NCI-H748 treated with DMSO at 0.1 percent for 48 hours (cell line): ENCODE measurements around the gene MYO9A.

Source experiments
- DNase-seq: peaks from one replicate; lab custom pipeline; 2025; lab: John Stamatoyannopoulos, UW

The MYO9A gene

DNA sequence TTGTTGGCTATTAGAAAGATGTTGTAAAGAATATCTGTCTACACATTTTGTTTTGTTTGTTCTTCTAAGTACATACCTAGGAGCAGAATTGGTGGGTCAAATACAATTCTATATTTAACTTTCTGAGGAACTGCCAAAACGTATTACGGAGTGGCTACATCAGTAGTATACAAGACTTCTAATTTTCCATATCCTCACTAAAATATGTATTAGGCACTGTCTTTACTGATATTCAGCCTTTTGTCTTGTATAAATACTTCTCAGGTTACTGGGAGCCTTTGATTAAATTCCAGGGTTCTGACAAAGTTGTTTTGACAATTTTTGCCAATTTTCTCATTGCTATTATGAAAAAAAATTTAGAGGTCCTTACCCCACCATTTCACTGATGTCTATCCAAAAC is 160.9 kb downstream of the MYO9A start:
- no peak for DNase-seq

DNA sequence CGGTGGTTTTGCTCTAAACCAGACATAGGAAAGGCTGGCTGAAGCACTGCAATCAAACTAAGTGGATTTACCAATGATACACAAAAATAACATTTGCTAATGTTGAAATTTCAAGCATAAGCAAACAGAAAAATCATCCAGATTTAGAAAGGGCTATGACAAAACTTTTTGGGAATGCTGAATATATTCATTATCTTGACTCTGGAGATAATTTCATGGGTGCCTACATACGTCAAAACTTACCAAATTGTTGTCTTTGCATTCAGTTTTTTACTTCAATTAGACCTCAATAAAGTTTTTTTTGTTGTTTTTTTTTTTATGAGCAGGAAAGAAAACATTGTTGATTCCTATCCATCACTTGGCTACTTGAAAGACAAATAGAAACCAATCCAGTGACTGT is 166.8 kb downstream of the MYO9A start:
- no peak for DNase-seq

DNA sequence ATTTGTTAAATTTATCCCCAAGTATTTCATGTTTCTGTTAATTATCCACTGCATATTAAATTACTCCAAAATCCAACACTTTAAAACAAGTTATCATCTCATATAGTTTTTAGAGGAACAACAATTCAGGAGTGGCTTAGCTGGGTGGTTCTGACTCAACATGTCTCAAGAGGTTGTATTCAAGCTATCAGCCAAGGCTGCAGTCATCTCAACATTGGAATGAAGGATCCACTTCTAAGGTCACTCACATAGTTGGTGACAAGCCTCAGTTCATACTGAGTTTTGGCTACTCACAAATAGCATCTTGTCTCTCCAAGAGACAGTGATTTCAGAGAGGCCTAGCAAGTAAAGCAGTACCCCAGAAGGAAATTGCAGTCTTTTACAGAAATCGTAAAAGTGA is 172.9 kb downstream of the MYO9A start:
- DNase-seq = no peak

DNA sequence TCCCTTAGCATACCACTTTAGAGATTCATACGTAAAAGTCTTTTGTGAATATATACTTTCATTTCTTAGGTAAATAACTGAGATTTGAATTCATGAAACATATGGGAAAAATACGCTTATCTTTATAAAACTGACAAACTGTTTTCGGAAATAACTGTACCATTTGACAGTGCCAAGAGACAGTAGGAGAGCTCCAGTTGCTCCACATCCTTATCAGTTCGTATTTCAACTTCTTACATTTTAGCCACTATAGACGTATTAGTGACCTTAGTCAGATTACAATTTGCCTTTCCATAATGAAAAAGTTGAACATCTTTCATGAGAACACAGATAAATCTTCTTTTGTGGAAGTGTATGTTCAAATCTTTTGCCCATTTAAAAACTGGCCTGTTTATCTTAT is 174.1 kb downstream of the MYO9A start:
- no peak for DNase-seq

DNA sequence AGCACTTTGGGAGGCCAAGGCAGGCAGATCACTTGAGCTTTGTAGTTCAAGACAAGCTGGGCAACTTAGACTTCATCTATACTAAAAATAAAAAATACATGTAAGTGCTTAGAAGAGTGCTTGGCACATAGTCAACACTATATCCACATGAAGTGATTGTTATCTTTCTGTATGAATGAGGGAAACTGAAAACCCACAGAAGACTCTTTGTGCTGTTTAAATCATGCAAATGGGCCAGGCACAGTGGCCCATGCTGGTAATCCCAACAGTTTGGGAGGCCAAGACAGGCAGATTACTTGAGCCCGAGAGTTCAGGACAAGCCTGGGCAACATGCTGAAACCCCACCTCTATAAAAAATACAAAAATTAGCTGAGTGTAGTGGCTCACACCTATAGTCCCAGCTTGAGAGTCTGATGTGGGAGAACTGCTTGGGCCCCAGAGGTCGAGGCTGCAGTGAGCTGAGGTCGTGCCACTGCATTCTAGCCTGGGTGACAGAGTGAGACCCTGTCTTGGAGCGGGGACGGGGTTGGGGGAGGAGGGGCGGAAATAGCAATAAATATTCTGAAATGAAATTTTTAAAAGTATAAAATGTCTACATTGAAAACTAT is 177.9 kb downstream of the MYO9A start:
- no peak for DNase-seq

DNA sequence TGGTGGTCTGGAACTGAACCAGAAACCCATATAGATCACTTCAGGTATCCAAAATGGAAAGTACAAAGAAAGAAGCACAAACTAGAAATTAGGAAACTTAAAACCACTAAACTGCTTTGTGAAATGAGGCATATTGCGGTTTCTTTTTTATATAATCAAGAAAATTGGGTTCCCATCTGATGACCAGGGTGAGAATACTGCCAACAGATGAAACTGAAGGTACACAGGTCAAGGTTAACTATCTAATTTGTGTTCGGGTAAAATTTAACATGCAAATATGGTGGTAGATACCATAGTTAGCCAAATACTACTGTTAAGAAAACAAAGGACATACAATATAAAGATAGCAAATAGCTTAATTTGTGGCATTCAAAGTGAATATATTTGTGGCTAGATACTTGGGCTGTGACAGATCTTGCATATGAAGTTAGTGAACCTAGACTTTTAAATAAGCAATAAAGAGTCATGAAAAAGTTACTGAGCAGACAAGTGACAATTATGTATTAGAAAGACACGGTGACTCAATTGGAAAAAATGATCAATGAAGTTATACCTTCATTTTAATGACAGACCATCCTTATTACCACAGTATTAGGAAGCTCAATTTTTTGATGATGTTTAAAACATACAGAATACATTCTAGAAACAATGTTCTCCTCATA is 180.2 kb downstream of the MYO9A start:
- no peak for DNase-seq

DNA sequence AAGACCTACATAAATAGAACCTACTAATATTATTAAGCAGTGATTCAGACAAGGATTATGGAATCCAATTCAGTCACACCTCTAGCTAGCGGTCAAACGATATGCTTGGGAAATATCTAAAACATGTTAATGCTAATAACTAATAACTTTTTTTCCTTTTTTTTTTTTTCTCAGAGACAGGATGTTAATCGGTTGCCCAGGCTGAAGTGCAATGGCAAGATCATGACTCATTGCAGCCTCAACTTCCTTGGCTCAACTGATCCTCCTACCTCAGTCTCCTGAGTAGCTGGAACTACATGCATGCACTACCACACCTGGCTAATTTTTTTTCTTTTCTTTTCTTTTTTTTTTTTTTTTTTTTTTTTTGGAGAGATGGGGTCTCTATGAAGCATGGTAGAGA is 183.5 kb downstream of the MYO9A start:
- DNase-seq = no peak

DNA sequence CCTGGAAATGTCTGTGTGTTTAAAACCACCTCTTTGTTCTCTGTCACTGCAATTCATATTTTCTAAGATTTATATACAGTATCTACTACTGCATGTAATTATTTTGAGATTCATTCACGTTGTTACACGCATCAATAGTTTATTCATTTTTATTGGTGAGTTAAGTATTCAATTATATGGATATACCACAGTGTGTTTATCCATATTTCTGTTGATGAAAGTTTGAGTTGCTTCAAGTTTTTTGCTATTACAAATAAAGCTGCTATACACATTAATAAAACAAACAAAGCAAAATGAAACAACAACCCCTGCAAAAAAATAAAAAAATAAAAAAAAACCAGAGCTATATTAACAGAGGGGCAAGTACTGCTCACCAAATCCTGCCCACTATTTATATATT is 185.3 kb downstream of the MYO9A start:
- no peak for DNase-seq

DNA sequence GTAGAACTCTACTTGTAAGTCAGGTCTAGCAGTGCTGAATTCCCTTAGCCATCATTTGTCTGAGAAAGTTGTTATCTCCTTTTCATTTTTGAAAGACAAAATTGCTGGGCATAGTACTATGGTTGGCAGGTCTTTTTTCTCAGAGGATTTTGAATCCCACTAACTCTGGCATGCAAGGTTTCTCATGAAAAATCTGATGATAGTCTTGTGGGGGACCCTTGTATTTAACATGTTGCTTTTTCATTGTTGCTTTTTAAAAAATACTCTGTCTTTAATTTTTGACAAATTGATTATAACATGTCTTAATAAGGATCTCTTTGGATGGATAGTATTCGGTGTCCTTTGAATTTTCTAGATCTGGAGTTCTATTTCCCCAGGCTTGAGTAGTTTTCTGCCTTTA is 186.7 kb downstream of the MYO9A start:
- no peak for DNase-seq

DNA sequence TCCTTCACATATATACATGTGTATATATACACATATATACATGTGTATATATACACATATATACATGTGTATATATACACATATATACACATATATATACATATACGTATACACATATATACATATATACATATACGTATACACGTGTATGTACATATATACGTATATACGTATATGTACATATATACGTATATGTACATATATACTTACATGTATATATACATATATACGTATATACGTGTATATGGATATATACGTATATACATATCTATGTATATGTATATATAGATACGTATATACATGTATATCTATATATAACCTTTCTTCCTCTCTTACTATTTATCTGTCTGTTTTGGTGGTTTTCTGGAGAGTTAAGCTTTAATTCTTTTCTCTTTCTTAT is 192.8 kb downstream of the MYO9A start:
- no peak for DNase-seq

DNA sequence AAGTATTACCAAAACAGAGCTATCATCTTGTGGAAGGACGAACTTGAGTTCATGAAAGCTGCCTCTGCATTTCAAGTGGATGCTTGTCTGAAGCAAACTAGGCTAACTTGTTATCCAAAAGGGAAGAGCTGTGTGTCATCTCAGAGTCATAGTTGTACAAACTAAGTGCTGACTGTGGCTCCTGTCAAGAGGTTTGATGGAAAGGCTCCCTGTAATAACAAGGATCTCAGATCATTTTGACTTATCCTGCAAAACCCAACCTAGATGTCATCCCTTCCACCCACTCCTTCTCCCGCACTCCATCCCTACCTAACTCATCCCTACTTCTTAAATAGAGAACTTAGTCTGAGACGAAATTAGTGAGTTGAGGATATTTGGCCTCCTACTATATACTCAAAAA is 196.8 kb downstream of the MYO9A start:
- no peak for DNase-seq

DNA sequence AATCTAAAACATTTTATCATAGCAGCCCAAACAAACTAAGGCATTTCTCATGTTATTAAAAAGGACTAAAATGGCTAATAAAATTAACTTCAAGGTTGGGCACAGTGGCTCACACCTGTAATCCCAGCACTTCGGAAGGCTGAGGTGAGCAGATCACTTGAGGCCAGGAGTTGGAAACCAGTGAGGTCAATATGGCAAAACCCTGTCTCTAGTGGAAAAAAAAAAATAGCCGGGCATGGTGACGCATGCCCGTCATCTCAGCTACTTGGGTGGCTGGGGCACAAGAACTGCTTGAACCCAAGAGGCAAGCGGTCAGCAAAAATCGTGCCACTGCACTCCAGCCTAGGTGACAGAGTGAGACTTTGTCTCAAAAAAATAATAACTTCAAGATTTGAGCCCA is 197.4 kb downstream of the MYO9A start:
- no peak for DNase-seq

DNA sequence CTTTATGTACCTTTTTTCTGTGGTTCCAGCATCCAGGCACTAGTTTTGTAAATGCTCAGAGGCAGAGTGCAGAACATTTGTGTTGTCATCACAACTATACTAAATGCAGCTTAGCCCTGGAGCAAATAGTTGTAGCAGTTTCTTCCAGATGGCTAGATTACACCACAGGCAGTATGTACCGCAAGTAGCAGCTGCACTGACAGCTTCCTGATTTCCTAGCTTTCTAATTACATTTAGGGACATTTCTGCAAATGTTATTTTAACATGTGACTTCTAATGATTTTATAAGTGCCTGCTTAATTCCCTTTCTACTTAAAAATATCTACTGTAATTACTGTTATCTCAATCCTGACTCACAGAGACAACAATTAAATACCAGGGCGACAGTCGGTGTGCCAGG is 201.1 kb downstream of the MYO9A start:
- no peak for DNase-seq

DNA sequence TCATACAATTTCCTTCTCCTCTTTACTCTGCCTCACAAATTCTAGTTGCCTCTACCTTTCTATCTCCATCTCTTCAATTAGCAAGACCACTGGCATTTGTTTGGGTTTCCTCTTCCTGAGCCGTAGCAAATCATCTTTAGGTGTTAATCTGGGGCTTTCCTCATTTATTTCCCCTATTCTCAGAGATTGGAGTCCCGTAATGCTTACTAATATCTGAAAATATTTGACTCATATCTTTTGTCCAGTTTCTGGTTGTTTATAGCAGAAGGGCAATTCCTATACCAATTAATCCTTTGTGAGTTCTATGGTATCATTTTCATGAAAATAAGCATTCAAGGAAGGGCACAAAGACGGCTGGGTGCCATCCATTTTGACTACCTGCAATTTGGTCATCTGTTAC is 203.9 kb downstream of the MYO9A start:
- DNase-seq = no peak

DNA sequence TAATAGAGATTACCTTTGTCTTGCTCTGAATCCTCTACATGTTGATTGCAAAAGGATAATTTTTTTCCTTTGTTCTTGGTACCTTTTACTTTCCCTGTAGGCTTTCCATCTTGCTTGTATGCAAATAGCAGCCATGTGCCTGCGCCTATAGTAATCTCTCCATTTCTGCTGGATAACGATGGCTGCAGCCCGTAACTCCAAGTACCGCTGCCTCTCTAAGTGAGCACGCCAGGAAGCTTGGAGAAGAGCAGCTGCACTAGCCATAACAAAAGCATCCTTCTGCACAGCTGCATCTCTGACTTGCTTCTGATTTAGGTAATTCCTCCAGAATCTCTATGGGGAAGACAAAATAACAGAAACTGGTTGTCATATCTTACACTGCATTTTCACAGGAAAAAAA is 218.3 kb downstream of the MYO9A start:
- DNase-seq = no peak

DNA sequence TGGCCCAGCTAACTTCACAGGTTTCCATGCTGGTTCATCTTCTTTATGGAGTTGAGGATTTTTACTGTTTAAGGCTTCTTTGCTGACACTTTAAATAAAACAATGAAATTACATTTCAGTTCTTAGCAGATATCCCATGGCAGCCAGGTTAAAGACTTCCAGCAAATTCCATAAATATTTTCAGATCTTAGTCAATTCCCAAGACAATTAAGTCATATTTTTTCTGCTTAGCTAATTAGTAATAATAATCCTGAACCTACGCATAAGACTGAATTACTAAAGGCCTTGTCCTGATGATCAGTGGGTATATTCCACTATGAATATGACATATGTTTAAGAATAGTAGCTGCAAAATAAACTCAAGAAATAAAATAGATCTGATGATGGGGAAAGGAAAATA is 224.3 kb downstream of the MYO9A start:
- DNase-seq = no peak

DNA sequence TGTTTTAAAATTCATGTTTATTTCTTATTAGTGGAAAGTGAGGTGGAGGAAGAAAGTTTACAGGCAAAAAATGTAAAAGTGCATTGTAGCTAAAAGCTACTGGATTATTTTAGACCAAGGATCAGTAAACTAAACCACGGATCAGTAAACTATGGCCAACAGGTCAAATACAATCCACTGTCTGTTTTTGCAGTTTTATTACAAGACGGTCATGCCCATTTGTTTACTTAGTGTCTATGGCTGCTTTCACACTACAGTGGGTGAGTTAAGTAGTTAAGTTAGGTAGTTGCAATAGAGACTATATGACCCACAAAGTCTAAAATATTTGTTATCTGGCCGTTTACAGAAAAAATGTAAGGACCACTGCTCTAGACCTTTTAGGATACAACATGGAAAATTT is 225.6 kb downstream of the MYO9A start:
- no peak for DNase-seq

DNA sequence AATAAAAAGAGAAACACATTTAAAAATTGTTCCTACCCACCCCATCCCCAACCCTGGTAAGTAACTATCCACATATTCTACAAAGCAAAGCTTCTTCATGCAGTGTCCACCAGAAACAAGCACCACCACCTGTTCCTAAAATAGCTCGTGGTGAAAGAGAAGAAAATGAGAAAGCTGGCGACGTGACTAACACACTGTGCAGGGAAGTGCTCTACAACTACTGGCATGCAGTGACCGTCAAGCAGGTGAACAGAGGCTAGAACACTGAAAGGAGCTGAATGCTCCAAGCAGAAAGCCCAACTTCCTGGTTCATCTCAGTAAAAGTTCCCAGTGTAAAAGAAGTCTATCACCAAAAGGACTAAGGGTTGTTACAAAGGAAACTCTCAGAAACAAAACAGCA is 226.9 kb downstream of the MYO9A start:
- DNase-seq = no peak

DNA sequence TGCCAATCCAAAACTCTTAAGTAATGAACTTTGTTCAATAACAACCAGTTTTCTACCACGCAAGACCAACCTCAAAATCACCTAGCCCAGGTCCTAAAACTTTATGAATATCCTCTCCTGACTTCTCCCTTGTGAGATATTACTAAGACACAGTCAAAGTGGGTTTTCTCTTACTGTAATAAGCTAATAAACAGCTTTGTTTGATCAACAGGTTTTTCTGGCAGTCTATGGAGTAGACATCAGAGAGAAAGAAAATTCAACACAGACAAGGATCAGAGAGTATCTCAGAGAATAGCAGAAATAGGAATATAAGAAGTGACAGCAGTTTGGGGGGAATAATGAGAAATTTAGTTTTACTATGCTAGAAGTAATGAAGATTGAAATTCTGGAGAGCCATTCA is 228.0 kb downstream of the MYO9A start:
- no peak for DNase-seq

DNA sequence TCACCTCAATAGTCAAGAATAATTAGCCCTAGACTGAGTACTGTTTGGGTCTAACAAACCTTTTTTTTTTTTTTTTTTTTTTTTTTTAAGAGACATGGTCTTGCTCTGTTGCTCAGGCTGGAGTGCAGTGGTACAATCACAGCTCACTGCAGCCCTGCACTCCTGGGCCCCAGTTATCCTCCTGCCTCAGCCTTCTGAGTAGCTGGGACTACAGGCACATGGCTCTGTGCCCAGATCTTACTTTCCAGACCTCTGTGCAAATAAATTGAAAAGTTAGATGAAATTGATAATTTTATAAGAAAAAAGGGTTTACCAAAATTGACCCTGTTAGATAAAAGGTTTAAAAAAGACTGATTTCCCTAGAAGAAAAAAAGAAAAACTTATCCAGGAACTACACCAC is 228.6 kb downstream of the MYO9A start:
- DNase-seq = no peak

DNA sequence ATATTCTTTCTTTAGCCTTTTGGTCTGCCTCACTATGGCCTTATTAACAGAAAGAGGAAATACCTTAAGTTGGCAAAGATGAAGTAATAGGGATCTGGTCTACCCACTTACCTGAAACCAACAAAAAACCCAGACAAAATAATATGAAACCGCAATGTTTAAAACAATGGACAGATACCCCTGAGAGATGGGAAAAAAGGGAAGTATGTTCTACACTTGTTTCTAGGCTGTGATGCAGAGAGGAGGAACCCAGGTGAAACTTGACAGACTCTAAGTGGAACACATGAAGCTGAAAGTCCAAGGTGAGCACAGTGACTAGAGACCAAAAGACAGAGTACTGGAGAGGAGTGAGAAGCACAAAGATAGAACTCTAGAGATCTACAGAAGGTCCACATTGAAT is 229.2 kb downstream of the MYO9A start:
- DNase-seq = no peak

DNA sequence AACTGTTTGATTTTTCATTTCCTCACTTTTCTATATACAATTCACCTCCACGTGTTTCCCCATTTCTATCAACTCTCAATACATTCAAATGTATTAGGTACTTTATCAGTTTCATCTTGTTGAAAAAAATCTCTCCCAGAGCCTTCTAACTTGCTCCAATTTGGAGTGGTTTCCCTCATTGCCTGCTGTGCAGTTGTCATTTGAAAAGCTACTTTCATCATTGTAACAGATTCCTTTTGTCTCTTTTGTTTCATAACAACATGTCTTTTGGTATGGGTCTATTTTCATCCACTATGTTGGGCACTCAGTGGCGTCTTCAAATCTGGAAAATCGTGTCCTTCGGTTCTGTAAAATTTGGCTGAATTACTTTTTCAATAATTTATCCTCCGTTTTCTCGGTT is 232.6 kb downstream of the MYO9A start:
- DNase-seq = no peak

DNA sequence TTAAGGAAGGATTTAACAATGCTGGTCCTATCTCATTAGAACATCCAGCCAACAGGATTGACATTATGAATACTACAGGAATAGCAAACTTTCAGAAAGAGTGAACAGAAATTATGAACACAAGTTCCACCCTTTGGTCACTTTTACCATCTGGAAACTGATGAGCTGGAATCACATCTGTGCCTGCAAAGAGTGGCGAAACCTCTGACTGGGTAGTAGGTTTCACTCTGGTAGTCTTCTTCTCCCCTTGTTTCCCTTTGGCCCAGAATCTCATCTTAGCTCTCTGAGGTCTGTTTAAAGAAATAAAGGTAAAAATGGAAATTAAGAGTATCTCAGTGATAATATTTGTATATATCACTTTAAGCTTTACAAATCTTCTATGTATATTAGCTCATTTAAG is 234.5 kb downstream of the MYO9A start:
- no peak for DNase-seq

DNA sequence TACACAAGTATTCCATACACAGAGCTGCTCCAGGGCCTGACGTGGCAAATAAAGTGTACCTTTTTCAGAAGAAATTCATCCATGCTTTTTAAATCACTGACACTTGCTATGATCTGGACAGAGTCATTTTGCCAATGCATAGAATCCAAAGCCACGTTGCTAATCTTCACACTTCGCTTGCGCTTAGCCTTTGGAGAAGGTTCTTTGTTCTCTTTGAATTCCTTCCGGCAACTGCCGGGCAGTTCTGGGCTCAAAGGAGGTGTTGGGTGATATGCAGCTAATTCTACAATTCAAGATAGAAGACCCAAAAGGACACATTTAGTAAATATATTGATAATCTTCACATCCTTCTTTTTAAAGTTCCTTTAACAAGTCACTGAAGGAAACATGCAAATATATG is 237.7 kb downstream of the MYO9A start:
- DNase-seq = no peak
